Mesenchymal stem cell (in vitro differentiated cells and primary cell): ENCODE measurements around the gene ERC2.

ENCODE experiments used
- DNase-seq: peaks from one replicate; pipeline ENCODE4 v3.0.0-alpha.2; 2013
- H2AFZ ChIP-seq: one replicate; pipeline ENCODE4 v1.6.1; 2013; ENCODE audit warnings: low read depth, mild to moderate bottlenecking, control low read depth, inconsistent platforms, low read length, moderate library complexity
- H2AK5ac ChIP-seq: 2 replicates; pipeline ENCODE4 v1.6.1; 2013; ENCODE audit warnings: low read length, moderate library complexity, mild to moderate bottlenecking, inconsistent platforms; ENCODE audit not compliant: severe bottlenecking
- H2BK120ac ChIP-seq: one replicate; pipeline ENCODE4 v1.6.1; 2013; ENCODE audit warnings: low read depth, mild to moderate bottlenecking, inconsistent platforms, low read length, moderate library complexity
- H2BK12ac ChIP-seq, 2 experiments: one replicate each; pipeline ENCODE4 v1.6.1; 2013; ENCODE audit warnings: inconsistent platforms in 2 of 2, low read length in 2 of 2, mild to moderate bottlenecking in 2 of 2, moderate library complexity in 2 of 2, control low read depth in 1 of 2
- H2BK15ac ChIP-seq: one replicate; pipeline ENCODE4 v1.6.1; 2013; ENCODE audit warnings: mild to moderate bottlenecking, low read depth, inconsistent platforms; ENCODE audit not compliant: poor library complexity, severe bottlenecking
- H2BK5ac ChIP-seq: 2 replicates; pipeline ENCODE4 v1.6.1; 2013; ENCODE audit warnings: low read depth, mild to moderate bottlenecking, low read length, control low read depth, inconsistent platforms; ENCODE audit not compliant: poor library complexity, severe bottlenecking
- H3K14ac ChIP-seq, 2 experiments: one replicate each; pipeline ENCODE4 v1.6.1; 2013; ENCODE audit warnings: inconsistent platforms in 2 of 2, low read length in 2 of 2, control low read depth in 1 of 2, mild to moderate bottlenecking in 1 of 2, moderate library complexity in 1 of 2
- H3K18ac ChIP-seq, 2 experiments: one replicate each; pipeline ENCODE4 v1.6.1; 2013; ENCODE audit warnings: inconsistent platforms in 2 of 2, low read length in 2 of 2, control low read depth in 1 of 2, low read depth in 1 of 2, mild to moderate bottlenecking in 1 of 2
- H3K23ac ChIP-seq, 2 experiments: one replicate each; pipeline ENCODE4 v1.6.1; 2013; ENCODE audit warnings: inconsistent platforms in 2 of 2, low read length in 2 of 2, mild to moderate bottlenecking in 2 of 2, moderate library complexity in 2 of 2, control low read depth in 1 of 2
- H3K27ac ChIP-seq: 2 replicates; pipeline ENCODE4 v1.5.1; 2013; ENCODE audit warnings: mild to moderate bottlenecking, moderate library complexity, low read length, control low read depth, inconsistent platforms; ENCODE audit not compliant: poor library complexity, severe bottlenecking
- H3K27me3 ChIP-seq, 2 experiments: 2 replicates each; pipeline versions ENCODE4 v1.6.1 to v1.7.0; 2013; ENCODE audit warnings: low read length in 2 of 2, mild to moderate bottlenecking in 2 of 2, moderate library complexity in 2 of 2, control low read depth in 1 of 2, inconsistent platforms in 1 of 2; ENCODE audit not compliant: control insufficient read depth in 1 of 2, insufficient read depth in 1 of 2
- H3K36me3 ChIP-seq, 2 experiments: 2 replicates each; pipeline versions ENCODE4 v1.6.1 to v1.7.0; 2013; ENCODE audit warnings: low read length in 2 of 2, control low read depth in 1 of 2, inconsistent platforms in 1 of 2, low read depth in 1 of 2, mild to moderate bottlenecking in 1 of 2; ENCODE audit not compliant: insufficient read depth in 2 of 2, control insufficient read depth in 1 of 2
- H3K4ac ChIP-seq, 2 experiments: one replicate each; pipeline ENCODE4 v1.6.1; 2013; ENCODE audit warnings: inconsistent platforms in 2 of 2, low read length in 2 of 2, mild to moderate bottlenecking in 2 of 2, moderate library complexity in 2 of 2, control low read depth in 1 of 2, low read depth in 1 of 2
- H3K4me1 ChIP-seq: 2 replicates; pipeline ENCODE4 v1.6.1; 2013; ENCODE audit warnings: low read depth, low read length, control low read depth; ENCODE audit not compliant: control insufficient read depth, insufficient read depth
- H3K4me2 ChIP-seq: 2 replicates; pipeline ENCODE4 v1.6.1; 2013; ENCODE audit warnings: low read length, mild to moderate bottlenecking, inconsistent platforms; ENCODE audit not compliant: poor library complexity, severe bottlenecking
- H3K4me3 ChIP-seq, 2 experiments: 2 replicates each; pipeline versions ENCODE4 v1.5.1 to v1.7.0; 2013; ENCODE audit warnings: low read length in 2 of 2, mild to moderate bottlenecking in 2 of 2, control low read depth in 1 of 2, low read depth in 1 of 2; ENCODE audit not compliant: insufficient read depth in 1 of 2
- H3K79me1 ChIP-seq: replicated peaks from 2 replicates; pipeline ENCODE4 v1.6.1; 2013; ENCODE audit warnings: mild to moderate bottlenecking, control low read depth, low read length, inconsistent platforms; ENCODE audit not compliant: poor library complexity, severe bottlenecking
- H3K9ac ChIP-seq: 2 replicates; pipeline ENCODE4 v1.7.0; 2013; ENCODE audit warnings: mild to moderate bottlenecking, low read length, moderate library complexity
- H3K9me3 ChIP-seq: 2 replicates; pipeline ENCODE4 v1.7.0; 2013; ENCODE audit warnings: mild to moderate bottlenecking, low read length; ENCODE audit not compliant: control insufficient read depth
- H4K8ac ChIP-seq: one replicate; pipeline ENCODE4 v1.6.1; 2013; ENCODE audit warnings: inconsistent platforms, mild to moderate bottlenecking, low read length, moderate library complexity
- H4K91ac ChIP-seq: one replicate; pipeline ENCODE4 v1.6.1; 2013; ENCODE audit warnings: mild to moderate bottlenecking, low read length, inconsistent platforms
- WGBS: methylation state at CpG from one replicate; pipeline ENCODE4 v1.1.7; 2013; ENCODE audit warnings: mixed read lengths; 5-methylcytosine and 5-hydroxymethylcytosine counted together

Gene ERC2

DNA sequence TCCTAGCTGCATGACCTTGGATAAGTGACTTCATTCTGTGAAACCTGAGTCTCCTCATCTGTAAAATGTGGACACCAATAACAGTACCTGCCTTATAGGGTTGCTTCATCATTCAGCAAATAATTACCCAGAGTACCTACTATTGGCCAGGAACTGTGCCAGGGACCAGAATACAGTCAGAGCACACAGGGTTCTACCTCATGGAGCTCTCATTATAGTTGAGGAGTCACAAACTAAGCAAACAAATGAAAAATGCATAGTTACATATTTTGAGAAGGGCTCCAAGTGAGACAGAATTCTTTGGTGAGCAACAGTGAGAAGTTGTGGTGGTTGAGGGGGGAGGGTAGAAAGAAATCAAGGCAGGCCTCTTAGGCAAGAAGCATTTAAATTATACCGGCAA, 672.5 kb downstream of the ERC2 start:
- Histone ChIP-seq H3K27ac (peak overlapping the region; percentile 49), H3K14ac (no peak overlapping the region), H3K27me3 (no peaks in the 10 kb centered on the region), H2BK15ac (no peak overlapping the region), H3K18ac (peak overlapping the region; percentile 80 to 81), H4K8ac (no peak overlapping the region), H3K4ac (peak overlapping the region in 1 of 2 experiments; percentile 36), H2BK5ac (no peak overlapping the region), H2AK5ac (no peak overlapping the region), H3K4me2 (peak overlapping the region; percentile 8), H3K9me3 (no peaks in the 10 kb centered on the region), H3K23ac (no peak overlapping the region), H4K91ac (peak overlapping the region; percentile 53), H3K9ac (no peak overlapping the region), H3K4me1 (peaks cover 1% of the 10 kb centered on the region), H3K79me1 (no peaks in the 10 kb centered on the region), H2BK120ac (peak overlapping the region; percentile 54), H3K36me3 (no peaks in the 10 kb centered on the region), H2AFZ (no peak overlapping the region), H2BK12ac (peak overlapping the region; percentile 64 to 76), H3K4me3 (no peak overlapping the region)
- DNase-seq: no peak
- 100% methylated on average over 1 of the region's 1 CpG for WGBS

GRCh38 chr3:55795296-55795695, 673.0 kb downstream of the ERC2 start:
- H2AFZ ChIP-seq: no peak overlapping the region
- peak overlapping the region; percentile 53 for H4K91ac ChIP-seq
- no peak overlapping the region for H3K14ac ChIP-seq
- H3K4me1 ChIP-seq: peaks cover 1% of the 10 kb centered on the region
- no peak overlapping the region for H3K23ac ChIP-seq
- peak overlapping the region; percentile 8 for H3K4me2 ChIP-seq
- H2BK15ac ChIP-seq: peak overlapping the region; percentile 84
- 87% methylated on average over 5 of the region's 6 CpGs for WGBS
- H3K79me1 ChIP-seq: no peaks in the 10 kb centered on the region
- H2BK5ac ChIP-seq: no peak overlapping the region
- no peaks in the 10 kb centered on the region for H3K9me3 ChIP-seq
- no peak overlapping the region for H3K4me3 ChIP-seq
- H2AK5ac ChIP-seq: no peak overlapping the region
- H4K8ac ChIP-seq: no peak overlapping the region
- H3K9ac ChIP-seq: no peak overlapping the region
- peak overlapping the region in 1 of 2 experiments; percentile 36 for H3K4ac ChIP-seq
- peak overlapping the region; percentile 61 to 72 for H2BK12ac ChIP-seq
- peak overlapping the region in 1 of 2 experiments; percentile 52 for H3K18ac ChIP-seq
- peak overlapping the region; percentile 54 for H2BK120ac ChIP-seq
- no peaks in the 10 kb centered on the region for H3K36me3 ChIP-seq
- no peaks in the 10 kb centered on the region for H3K27me3 ChIP-seq
- DNase-seq: no peak
- H3K27ac ChIP-seq: peak overlapping the region; percentile 49

GRCh38 chr3:55792742-55793141, 675.5 kb downstream of the ERC2 start:
- H3K23ac ChIP-seq: no peak overlapping the region
- peak overlapping the region; percentile 57 for H2BK120ac ChIP-seq
- H2BK12ac ChIP-seq: peak overlapping the region; percentile 42 to 96
- H3K14ac ChIP-seq: no peak overlapping the region
- H2BK5ac ChIP-seq: no peak overlapping the region
- H2BK15ac ChIP-seq: peak overlapping the region; percentile 6
- H3K79me1 ChIP-seq: no peaks in the 10 kb centered on the region
- peak overlapping the region; percentile 6 to 65 for H3K18ac ChIP-seq
- H3K27ac ChIP-seq: no peak overlapping the region
- H3K4me3 ChIP-seq: no peak overlapping the region
- no peak overlapping the region for H2AK5ac ChIP-seq
- peaks cover 1% of the 10 kb centered on the region for H3K4me1 ChIP-seq
- no peak overlapping the region for H4K8ac ChIP-seq
- no peak overlapping the region for H3K4me2 ChIP-seq
- no peak overlapping the region for H2AFZ ChIP-seq
- no peaks in the 10 kb centered on the region for H3K36me3 ChIP-seq
- H3K9me3 ChIP-seq: no peaks in the 10 kb centered on the region
- WGBS: 68% methylated on average over 2 of the region's 2 CpGs
- DNase-seq: no peak
- no peak overlapping the region for H4K91ac ChIP-seq
- no peak overlapping the region for H3K9ac ChIP-seq
- H3K4ac ChIP-seq: peak overlapping the region in 1 of 2 experiments; percentile 72
- H3K27me3 ChIP-seq: no peaks in the 10 kb centered on the region

GRCh38 chr3:55792009-55792408, 676.3 kb downstream of the ERC2 start:
- peak; percentile 58 for DNase-seq
- no peaks in the 10 kb centered on the region for H3K36me3 ChIP-seq
- H3K4me1 ChIP-seq: peaks cover 1% of the 10 kb centered on the region
- WGBS: no CpG with 5 or more reads among the region's 1 CpG
- no peak overlapping the region for H4K8ac ChIP-seq
- no peak overlapping the region for H2BK12ac ChIP-seq
- H2AK5ac ChIP-seq: no peak overlapping the region
- no peak overlapping the region for H3K27ac ChIP-seq
- H3K9me3 ChIP-seq: no peaks in the 10 kb centered on the region
- H3K4me2 ChIP-seq: no peak overlapping the region
- H3K27me3 ChIP-seq: no peaks in the 10 kb centered on the region
- H2AFZ ChIP-seq: no peak overlapping the region
- no peaks in the 10 kb centered on the region for H3K79me1 ChIP-seq
- H3K23ac ChIP-seq: no peak overlapping the region
- peak overlapping the region in 1 of 2 experiments; percentile 40 for H3K18ac ChIP-seq
- no peak overlapping the region for H3K4ac ChIP-seq
- no peak overlapping the region for H2BK15ac ChIP-seq
- H3K14ac ChIP-seq: no peak overlapping the region
- no peak overlapping the region for H3K9ac ChIP-seq
- H4K91ac ChIP-seq: no peak overlapping the region
- no peak overlapping the region for H2BK120ac ChIP-seq
- H3K4me3 ChIP-seq: no peak overlapping the region
- H2BK5ac ChIP-seq: no peak overlapping the region
